K562 (cell line): Measurements from ENCODE around the gene COL4A2. TPM values are rescaled to one million over a fixed set of nuclear protein-coding genes. Genes with fewer than 3 reads are reported as not detected.

Experiments used
- ATAC-seq: fragments of 200-7000 bp; cut with Tn5 transposase; 3 replicates; pipeline ENCODE4 v1.9.1; 2020; ENCODE audit warnings: moderate library complexity
- BruUV-seq: library from RNA; stranded (reverse); fragments of 400-500 nt; replicated peaks from 2 replicates; lab custom pipeline; 2021; lab: Mats Ljungman, UMichigan
- CTCF ChIA-PET: fragments of 300-600 bp; formaldehyde crosslinking; extraction: SDS; loops from one replicate; lab custom pipeline; 2021; ENCODE audit warnings: low intra/inter-chr PET ratio; lab: Yijun Ruan, JAX
- POLR2A ChIA-PET: fragments of 300-600, 350-650 bp; sonication (Branson Sonifier 250); formaldehyde crosslinking; extraction: SDS; loops from one replicate; lab custom pipeline; 2021; ENCODE audit warnings: antibody characterized with exemption, inconsistent platforms; lab: Yijun Ruan, JAX
- DNase-seq, 4 experiments: peaks; one replicate each; pipeline versions ENCODE4 v3.0.0 to v3.0.0-alpha.2; 2011 to 2018; ENCODE audit warnings: low spot score in 3 of 4, mixed read lengths in 3 of 4; ENCODE audit errors: extremely low read depth in 1 of 4
- FAIRE-seq: peaks from 2 replicates; lab custom pipeline; 2011; peaks lifted over from hg19 to GRCh38; lab: Jason Lieb, UNC
- H2AFZ ChIP-seq: 2 replicates; pipeline ENCODE4 v1.6.0; 2011; ENCODE audit warnings: low read depth, low read length, control low read depth, inconsistent platforms
- H3K27ac ChIP-seq: fragments of 200-600 bp; 3 replicates; pipeline ENCODE4 v1.8.0; 2011; ENCODE audit warnings: low read depth, mild to moderate bottlenecking, control low read depth, inconsistent platforms, low read length, moderate library complexity, mixed read lengths; ENCODE audit errors: extremely low read depth
- H3K27me3 ChIP-seq, 2 experiments: fragments of 300-600 bp in 1 of 2; 2 replicates in 1 of 2; 3 replicates in 1 of 2; pipeline versions ENCODE4 v1.6.0 to v1.8.0; 2011; ENCODE audit warnings: inconsistent platforms in 2 of 2, low read length in 2 of 2, mild to moderate bottlenecking in 1 of 2, mixed read lengths in 1 of 2, moderate library complexity in 1 of 2; ENCODE audit not compliant: control insufficient read depth in 2 of 2, insufficient read depth in 2 of 2
- H3K36me3 ChIP-seq: fragments of 300-600 bp; 3 replicates; pipeline ENCODE4 v1.8.0; 2011; ENCODE audit warnings: mild to moderate bottlenecking, low read length, inconsistent platforms; ENCODE audit not compliant: control insufficient read depth, insufficient read depth
- H3K4me1 ChIP-seq, 2 experiments: fragments of 200-600 bp in 1 of 2; replicated peaks in 1 of 2; 2 replicates in 1 of 2; 3 replicates in 1 of 2; pipeline versions ENCODE4 v1.5.1 to v1.8.0; 2011; ENCODE audit warnings: inconsistent platforms in 2 of 2, low read length in 2 of 2, mild to moderate bottlenecking in 1 of 2, mixed read lengths in 1 of 2, moderate library complexity in 1 of 2; ENCODE audit not compliant: control insufficient read depth in 2 of 2, insufficient read depth in 2 of 2
- H3K4me2 ChIP-seq: 2 replicates; pipeline ENCODE4 v1.6.1; 2011; ENCODE audit warnings: low read length, control low read depth, inconsistent platforms, mixed read lengths; ENCODE audit not compliant: insufficient read depth
- H3K4me3 ChIP-seq: fragments of 200-600 bp; sonication (generic), shearing (Covaris generic); 2 replicates; pipeline ENCODE4 v1.5.1; 2016; ENCODE audit warnings: control low read depth, inconsistent platforms
- H3K79me2 ChIP-seq: fragments of 200-600 bp; 3 replicates; pipeline ENCODE4 v1.8.0; 2011; ENCODE audit warnings: low read length, inconsistent platforms; ENCODE audit not compliant: control insufficient read depth, insufficient read depth
- H3K9ac ChIP-seq, 2 experiments: 2 replicates each; pipeline versions ENCODE4 v1.6.0 to v1.6.1; 2011; ENCODE audit warnings: low read depth in 2 of 2, low read length in 2 of 2, control low read depth in 1 of 2, inconsistent platforms in 1 of 2, mild to moderate bottlenecking in 1 of 2, mixed read lengths in 1 of 2; ENCODE audit not compliant: insufficient read depth in 1 of 2
- H3K9me1 ChIP-seq: one replicate; pipeline ENCODE4 v1.6.0; 2011; ENCODE audit warnings: inconsistent platforms, mild to moderate bottlenecking, low read length, moderate library complexity; ENCODE audit not compliant: control insufficient read depth, insufficient read depth
- H3K9me3 ChIP-seq: replicated peaks from 2 replicates; pipeline ENCODE4 v1.5.1; 2011; ENCODE audit warnings: low read depth, low read length, inconsistent platforms; ENCODE audit not compliant: control insufficient read depth, insufficient read depth
- H4K20me1 ChIP-seq: replicated peaks from 2 replicates; pipeline ENCODE4 v1.6.1; 2011; ENCODE audit warnings: low read length, inconsistent platforms, mixed read lengths; ENCODE audit not compliant: control insufficient read depth, insufficient read depth
- AFF4 ChIP-seq: sonication (generic); formaldehyde crosslinking; IDR thresholded peaks from 2 replicates; pipeline ENCODE4 v1.8.0; 2023; ENCODE audit warnings: mild to moderate bottlenecking, missing genetic modification reagents
- ELF2 ChIP-seq: fragments of 250-450 bp; sonication (Bioruptor Pico); IDR thresholded peaks from 2 replicates; pipeline ENCODE4 v1.5.0; 2021; ENCODE audit warnings: mild to moderate bottlenecking
- FOXK2 ChIP-seq, 2 experiments: fragments of 450-650 bp; IDR thresholded peaks in 1 of 2; conservative IDR thresholded peaks in 1 of 2; 2 replicates each; pipeline ENCODE4 v1.6.1; 2016; ENCODE audit warnings: low read depth in 2 of 2, mild to moderate bottlenecking in 1 of 2
- KAT7 ChIP-seq: sonication (generic); formaldehyde crosslinking; IDR thresholded peaks from 2 replicates; pipeline ENCODE4 v1.8.0; 2022; ENCODE audit warnings: missing genetic modification reagents, mild to moderate bottlenecking, borderline replicate concordance
- MAX ChIP-seq: sonication (generic); formaldehyde crosslinking; IDR thresholded peaks from 2 replicates; pipeline ENCODE4 v1.9.0; 2022; ENCODE audit warnings: mild to moderate bottlenecking, missing genetic modification reagents
- THRAP3 ChIP-seq: fragments of 450-650 bp; IDR thresholded peaks from 2 replicates; pipeline ENCODE4 v1.6.1; 2016; ENCODE audit warnings: mild to moderate bottlenecking, inconsistent platforms, borderline replicate concordance
- ZNF121 ChIP-seq: sonication (generic); formaldehyde crosslinking; conservative IDR thresholded peaks from 2 replicates; pipeline ENCODE4 v1.8.0; 2022; ENCODE audit warnings: missing genetic modification reagents
- ZNF717 ChIP-seq: fragments of 250-450 bp; sonication (Bioruptor Pico); IDR thresholded peaks from 2 replicates; pipeline ENCODE4 v1.5.0; 2021
- WGBS: fragments of 100-300 bp; shearing (Covaris generic); methylation state at CpG from one replicate; pipeline ENCODE4 v1.1.6; 2016; ENCODE audit warnings: low coverage, mixed read lengths; ENCODE audit not compliant: insufficient coverage; ENCODE audit errors: missing lambda C conversion rate; 5-methylcytosine and 5-hydroxymethylcytosine counted together
- in situ Hi-C: fragments of 300-500 bp; cut with MboI; formaldehyde crosslinking; loops from 4 replicates; pipeline ENCODE4 v1.15.0; 2018; ENCODE audit warnings: inconsistent platforms, mixed read lengths
- intact Hi-C: fragments of 100-400 bp; cut with micrococcal nuclease; formaldehyde crosslinking; loops from 2 replicates; pipeline ENCODE4 v1.14.2; 2022
- polyA plus RNA-seq, 8 experiments: library from polyadenylated mRNA; depleted of rRNA in 4 of 8; stranded (reverse) in 5 of 8; unstranded in 3 of 8; fragments of >200 nt; fragmentation: Nextera tagmentation in 2 of 8; fragmentation: Illumina TruSeq in 1 of 8; extraction: Ambion mirVana in 2 of 8; extraction: Trizol in 1 of 8; gene quantifications; 2 replicates each; pipeline versions ENCODE4 v1.2.1 to v1.2.3, GENCODE V29; 2011 to 2014; ENCODE audit warnings: inconsistent platforms in 1 of 8, missing spikeins in 1 of 8
- total RNA-seq, 7 experiments: library from RNA; depleted of rRNA in 6 of 7; stranded (reverse); fragments of >200 nt in 6 of 7; fragmentation: Illumina TruSeq in 2 of 7; extraction: Trizol in 2 of 7; gene quantifications; 2 replicates each; pipeline versions ENCODE4 v1.2.1 to v1.2.3, GENCODE V29; 2011 to 2021; ENCODE audit warnings: low replicate concordance in 1 of 7

COL4A2 gene
- total and polyA plus RNA-seq, 9 of the 15 experiments (the other 6 are each of a cell fraction or from before 2014, with no cell fraction given), result 0.13 to 15.2 (median 8.1) TPM

GRCh38 chr13:110407021-110407420, 99.9 kb downstream of the COL4A2 start:
- TF ChIP-seq THRAP3 (no peak), FOXK2 (conservative IDR thresholded peaks at IDR 0.05 in 1 of 2, IDR thresholded peaks at IDR 0.05 in 1 of 2; ENCODE audit: low read depth in 2 of 2) (no peak), ZNF121 (CRISPR knock-in tag) (no peak), KAT7 (CRISPR knock-in tag) (no peak), MAX (no peak), ZNF717 (CRISPR knock-in tag) (no peak)
- Histone ChIP-seq H3K9me1 (no peaks in the 10 kb centered on the region), H3K4me1 (no peaks in the 10 kb centered on the region), H3K79me2 (no peaks in the 10 kb centered on the region), H2AFZ (no peak overlapping the region), H3K4me3 (no peak overlapping the region), H3K36me3 (no peaks in the 10 kb centered on the region), H3K4me2 (no peak overlapping the region), H3K27me3 (peaks cover 8 to 46% of the 10 kb centered on the region in 2 experiments; a peak in 4 of 5 replicates), H4K20me1 (peaks cover 5% of the 10 kb centered on the region; the same call in 1 of the 2 replicates), H3K9ac (no peak overlapping the region), H3K27ac (no peak overlapping the region), H3K9me3 (no peaks in the 10 kb centered on the region)
- ChIA-PET POLR2A (no interaction called here), CTCF (no interaction called here)
- WGBS, result 0% methylated on average over 12 of the region's 14 CpGs
- intact Hi-C loops (no loop called here), in situ Hi-C loops (no loop called here)
- no peak for ATAC-seq
- no TSS peak for BruUV-seq
- no peak for FAIRE-seq
- no peak for DNase-seq

GRCh38 chr13:110407531-110407930, 100.4 kb downstream of the COL4A2 start:
- Histone ChIP-seq H3K9ac (no peak overlapping the region), H3K4me2 (no peak overlapping the region), H2AFZ (no peak overlapping the region)
- POLR2A ChIA-PET, result no interaction called here
- WGBS, result 0% methylated on average over 6 of the region's 9 CpGs
- no TSS peak for BruUV-seq
- no peak for TF ChIP-seq ELF2 (CRISPR knock-in tag)
- TF ChIP-seq AFF4 (CRISPR knock-in tag), result no peak
- TF ChIP-seq, all 486 proteins: peak for 0
- intact Hi-C loops, result no loop called here
- peaks cover 10% of the 10 kb centered on the region; the same call in 1 of the 2 replicates for H4K20me1 ChIP-seq
- H3K79me2 ChIP-seq, result no peaks in the 10 kb centered on the region
- FAIRE-seq (no peak), ATAC-seq (no peak), DNase-seq (no peak)
- in situ Hi-C loops, result no loop called here
- no peaks in the 10 kb centered on the region for H3K36me3 ChIP-seq
- peaks cover 8 to 46% of the 10 kb centered on the region in 2 experiments; a peak in 4 of 5 replicates for H3K27me3 ChIP-seq
- H3K9me1 ChIP-seq, result no peaks in the 10 kb centered on the region
- no peaks in the 10 kb centered on the region for H3K9me3 ChIP-seq
- no peak overlapping the region for H3K4me3 ChIP-seq
- CTCF ChIA-PET, result no interaction called here
- no peak overlapping the region for H3K27ac ChIP-seq
- H3K4me1 ChIP-seq, result no peaks in the 10 kb centered on the region
